HepG2 (cell line): ENCODE measurements around the gene P4HA1. TPM values are rescaled to one million over a fixed set of nuclear protein-coding genes. Genes with fewer than 3 reads are reported as not detected.

Experiments
- AGO1 ChIP-seq: fragments of 200-400 bp; formaldehyde crosslinking; IDR thresholded peaks from 2 replicates; pipeline ENCODE4 v1.6.1; 2017; ENCODE audit warnings: mild to moderate bottlenecking, low read depth, low read length, moderate library complexity; ENCODE audit not compliant: poor library complexity, severe bottlenecking
- BRF2 ChIP-seq: sonication (generic); formaldehyde crosslinking; IDR thresholded peaks from 2 replicates; pipeline ENCODE4 v1.8.1; 2022; ENCODE audit warnings: mild to moderate bottlenecking, missing genetic modification reagents
- HHEX ChIP-seq: IDR thresholded peaks from 2 replicates; pipeline ENCODE4 v1.6.1; 2016; ENCODE audit warnings: control low read depth
- HIVEP1 ChIP-seq: sonication (generic); formaldehyde crosslinking; IDR thresholded peaks from 2 replicates; pipeline ENCODE4 v1.4.0; 2020; ENCODE audit warnings: mild to moderate bottlenecking, missing genetic modification reagents
- IKZF4 ChIP-seq: sonication (generic); formaldehyde crosslinking; IDR thresholded peaks from 2 replicates; pipeline ENCODE4 v1.5.1; 2020; ENCODE audit warnings: borderline replicate concordance, mild to moderate bottlenecking, low read depth, missing genetic modification reagents; ENCODE audit errors: not compliant biosample characterization
- KAT8 ChIP-seq: IDR thresholded peaks from 2 replicates; pipeline ENCODE4 v1.6.1; 2016; ENCODE audit warnings: missing genetic modification reagents, missing compliant biosample characterization
- NFIC ChIP-seq: IDR thresholded peaks from 2 replicates; pipeline ENCODE4 v1.6.1; 2012; ENCODE audit warnings: mild to moderate bottlenecking, low read length, inconsistent platforms
- NFRKB ChIP-seq: fragments of 450-650 bp; IDR thresholded peaks from 2 replicates; pipeline ENCODE4 v1.6.1; 2017
- NR2F2 ChIP-seq: IDR thresholded peaks from 2 replicates; pipeline ENCODE4 v1.6.1; 2012; ENCODE audit warnings: low read depth, inconsistent platforms, borderline replicate concordance
- SOX13 ChIP-seq, 3 experiments: fragments of 450-650 bp in 1 of 3; sonication (generic) in 1 of 3; formaldehyde crosslinking in 1 of 3; IDR thresholded peaks in 2 of 3; conservative IDR thresholded peaks in 1 of 3; 2 replicates each; pipeline versions ENCODE4 v1.5.0 to v1.6.1; 2016 to 2020; ENCODE audit warnings: antibody characterized with exemption in 1 of 3, mild to moderate bottlenecking in 1 of 3, missing compliant biosample characterization in 1 of 3, missing genetic modification reagents in 1 of 3, moderate library complexity in 1 of 3
- ZBTB20 ChIP-seq: sonication (generic); formaldehyde crosslinking; IDR thresholded peaks from 2 replicates; pipeline ENCODE4 v1.8.1; 2023; ENCODE audit warnings: missing genetic modification reagents, low read depth, mild to moderate bottlenecking, borderline replicate concordance
- ZNF205 ChIP-seq: IDR thresholded peaks from 2 replicates; pipeline ENCODE4 v1.6.1; 2018; ENCODE audit warnings: missing biosample characterization, missing genetic modification reagents
- ZNF335 ChIP-seq: sonication (generic); formaldehyde crosslinking; IDR thresholded peaks from 2 replicates; pipeline ENCODE4 v1.4.0; 2020; ENCODE audit warnings: missing genetic modification reagents
- ZNF557 ChIP-seq: sonication (generic); formaldehyde crosslinking; IDR thresholded peaks from 2 replicates; pipeline ENCODE4 v1.4.0; 2020; ENCODE audit warnings: missing genetic modification reagents
- ZNF646 ChIP-seq: sonication (generic); formaldehyde crosslinking; IDR thresholded peaks from 2 replicates; pipeline ENCODE4 v1.9.0; 2021; ENCODE audit warnings: mild to moderate bottlenecking, missing genetic modification reagents
- ZNF761 ChIP-seq: sonication (generic); formaldehyde crosslinking; conservative IDR thresholded peaks from 2 replicates; pipeline ENCODE4 v1.4.0; 2020; ENCODE audit warnings: mild to moderate bottlenecking, missing genetic modification reagents
- polyA plus RNA-seq, 8 experiments: library from polyadenylated mRNA; depleted of rRNA in 3 of 8; stranded (reverse) in 7 of 8; unstranded in 1 of 8; fragments of >200 nt; fragmentation: Illumina TruSeq in 4 of 8; extraction: Trizol in 4 of 8; gene quantifications; 2 replicates each; pipeline versions ENCODE4 v1.2.1 to v1.2.3, GENCODE V29; 2011 to 2016; ENCODE audit warnings: low read depth in 4 of 8, missing spikeins in 1 of 8, mixed read lengths in 1 of 8; ENCODE audit not compliant: insufficient read depth in 1 of 8
- total RNA-seq, 5 experiments: library from RNA; depleted of rRNA; stranded (reverse); fragments of >200 nt; fragmentation: Illumina TruSeq; extraction: Trizol; gene quantifications; 2 replicates each; pipeline ENCODE4 v1.2.3, GENCODE V29; 2016; ENCODE audit warnings: low read depth in 1 of 5
- TF ChIP-seq, protein P1 (sequence below), 2 experiments: sonication (generic) in 1 of 2; formaldehyde crosslinking in 1 of 2; IDR thresholded peaks; 2 replicates each; pipeline versions ENCODE4 v1.5.1 to v1.6.1; 2011 to 2020; ENCODE audit warnings: borderline replicate concordance in 1 of 2, low read depth in 1 of 2, low read length in 1 of 2, mild to moderate bottlenecking in 1 of 2, missing genetic modification reagents in 1 of 2, moderate library complexity in 1 of 2

The P4HA1 gene
- total and polyA plus RNA-seq, 2 of the 13 experiments (the other 11 are each of a cell fraction or from before 2014, with no cell fraction given), result 63.1 to 196 TPM

DNA sequence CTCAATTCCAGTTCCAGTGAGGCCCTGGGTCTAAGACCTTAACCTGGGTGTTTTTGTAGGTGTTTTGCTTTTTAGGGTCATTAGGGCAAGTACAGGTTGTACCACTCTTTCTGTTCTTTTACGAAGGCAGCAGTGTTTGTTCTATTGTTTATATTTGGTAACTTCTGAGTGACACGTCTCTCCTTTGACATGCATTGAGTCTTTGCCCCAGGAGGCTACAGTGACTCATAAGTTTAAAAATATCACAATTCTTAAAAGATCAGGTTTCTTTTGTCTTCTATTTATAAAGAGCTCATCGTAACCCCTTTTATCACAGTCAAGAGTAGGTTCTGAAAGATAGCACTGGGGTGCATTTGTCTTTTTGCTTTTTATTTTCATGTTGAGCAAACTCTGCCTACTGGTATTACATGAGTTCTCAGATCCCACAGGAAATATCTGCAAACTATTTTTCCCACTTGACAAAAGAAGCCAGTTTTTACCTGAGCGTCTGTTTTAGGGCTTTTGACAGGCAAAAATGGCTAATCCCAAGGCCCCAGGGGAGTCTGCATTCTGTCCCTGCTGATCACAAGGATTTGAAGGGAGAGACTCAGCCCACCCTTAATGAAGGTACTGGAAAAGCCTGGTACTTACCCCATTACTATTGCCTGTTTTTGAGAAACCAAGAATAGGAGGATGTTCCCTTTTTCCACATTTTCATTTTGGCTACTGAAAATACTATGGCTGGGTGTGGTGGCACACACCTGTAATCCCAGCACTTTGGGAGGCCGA, 21.5 kb upstream of the P4HA1 start (continued):
- TF ChIP-seq NFIC, result peak; percentile 43; the same call in 1 of the 2 replicates
- TF ChIP-seq NFRKB, result no peak
- no peak for TF ChIP-seq HIVEP1 (CRISPR knock-in tag)
- TF ChIP-seq, protein P1, sequence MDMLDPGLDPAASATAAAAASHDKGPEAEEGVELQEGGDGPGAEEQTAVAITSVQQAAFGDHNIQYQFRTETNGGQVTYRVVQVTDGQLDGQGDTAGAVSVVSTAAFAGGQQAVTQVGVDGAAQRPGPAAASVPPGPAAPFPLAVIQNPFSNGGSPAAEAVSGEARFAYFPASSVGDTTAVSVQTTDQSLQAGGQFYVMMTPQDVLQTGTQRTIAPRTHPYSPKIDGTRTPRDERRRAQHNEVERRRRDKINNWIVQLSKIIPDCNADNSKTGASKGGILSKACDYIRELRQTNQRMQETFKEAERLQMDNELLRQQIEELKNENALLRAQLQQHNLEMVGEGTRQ (IDR thresholded peaks at IDR 0.05; ENCODE audit: low read depth, low read length), result no peak
- TF ChIP-seq, protein P1 (CRISPR knock-in tag; IDR thresholded peaks at IDR 0.05; ENCODE audit: borderline replicate concordance), result no peak
- no peak for TF ChIP-seq ZNF761 (CRISPR knock-in tag)
- no peak for TF ChIP-seq ZNF205
- TF ChIP-seq IKZF4 (CRISPR knock-in tag), result no peak
- no peak for TF ChIP-seq HHEX
- TF ChIP-seq ZNF335 (CRISPR knock-in tag), result no peak
- TF ChIP-seq ZNF557, result no peak
- TF ChIP-seq SOX13 (IDR thresholded peaks at IDR 0.05), result peak; percentile 37; the same call in 1 of the 2 replicates
- TF ChIP-seq SOX13 (CRISPR knock-in tag; conservative IDR thresholded peaks at IDR 0.05 in 1 of 2, IDR thresholded peaks at IDR 0.05 in 1 of 2), result peak in 1 of 2 experiments; percentile 84; a peak in 2 of 4 replicates
- TF ChIP-seq ZNF646 (CRISPR knock-in tag), result no peak
- TF ChIP-seq AGO1, result no peak
- TF ChIP-seq ZBTB20, result no peak
- no peak for TF ChIP-seq KAT8
- peak; percentile 34; the same call in 1 of the 2 replicates for TF ChIP-seq NR2F2
- TF ChIP-seq BRF2 (CRISPR knock-in tag), result no peak
